ENCODE measurements around the gene MAGOH. TPM values are rescaled to one million over a fixed set of nuclear protein-coding genes. Genes with fewer than 3 reads are reported as not detected.

MAGOH gene
- total RNA-seq, 2 donors from 2014 or later = 26.1 to 26.4 TPM

Other genes with a start within 250 kb of the MAGOH start
- 10 to 100 TPM; 28.6 to 84.9 TPM for gene PODN, start 176.3 kb downstream of the MAGOH start, total RNA-seq
- gene SLC1A7, start 95.9 kb downstream of the MAGOH start, total RNA-seq = under 1 TPM; 0.31 to 0.85 TPM
- 10 to 100 TPM; 15.2 to 16.7 TPM for gene CPT2, start 41.7 kb downstream of the MAGOH start, total RNA-seq
- 10 to 100 TPM; 42.4 to 53.7 TPM for gene CZIB, start 17.9 kb downstream of the MAGOH start, total RNA-seq
- 1 to 10 TPM; 1.7 to 4.1 TPM for gene LRP8, start 89.6 kb upstream of the MAGOH start, total RNA-seq
- gene DMRTB1, start 220.9 kb upstream of the MAGOH start, total RNA-seq = not detected